Lung (tissue), 12 donors: ENCODE data around the gene DBH. TPM values are rescaled to one million over a fixed set of nuclear protein-coding genes. Genes with fewer than 3 reads are reported as not detected.
A peak's percentile ranks its signal among the peaks of the same experiment; 100 is the strongest.

Experiments
- ATAC-seq: fragments of 200-7000 bp; cut with Tn5 transposase; one replicate; pipeline ENCODE4 v1.9.1; 2020; ENCODE audit warnings: moderate number of reproducible peaks; ENCODE audit not compliant: insufficient read depth, low FRiP score
- DNase-seq, 3 donors: peaks; one replicate each; pipeline ENCODE4 v3.0.0-alpha.2; 2013 to 2017
- H3K27ac ChIP-seq, 2 donors: one replicate each; pipeline ENCODE4 v1.5.1; 2013; ENCODE audit warnings: mild to moderate bottlenecking in 2 of 2, moderate library complexity in 2 of 2, control low read depth in 1 of 2, inconsistent platforms in 1 of 2, low read depth in 1 of 2, low read length in 1 of 2
- H3K27me3 ChIP-seq, 3 donors: one replicate each; pipeline ENCODE4 v1.5.1; 2013; ENCODE audit warnings: low read length in 2 of 3; ENCODE audit not compliant: control insufficient read depth in 3 of 3, insufficient read depth in 3 of 3
- H3K36me3 ChIP-seq, 4 donors: one replicate each; pipeline ENCODE4 v1.5.1; 2013; ENCODE audit warnings: low read length in 4 of 4, mild to moderate bottlenecking in 1 of 4, moderate library complexity in 1 of 4; ENCODE audit not compliant: control insufficient read depth in 4 of 4, insufficient read depth in 4 of 4
- H3K4me1 ChIP-seq, 5 donors: one replicate each; pipeline ENCODE4 v1.5.1; 2013; ENCODE audit warnings: low read length in 5 of 5, mild to moderate bottlenecking in 2 of 5, moderate library complexity in 1 of 5; ENCODE audit not compliant: control insufficient read depth in 5 of 5, insufficient read depth in 5 of 5
- H3K4me3 ChIP-seq: one replicate; pipeline ENCODE4 v1.5.1; 2013; ENCODE audit warnings: mild to moderate bottlenecking, control low read depth, moderate library complexity
- H3K9ac ChIP-seq, 2 donors: one replicate each; pipeline ENCODE4 v1.5.1; 2013; ENCODE audit warnings: low read length in 2 of 2, control low read depth in 1 of 2; ENCODE audit not compliant: insufficient read depth in 1 of 2
- H3K9me3 ChIP-seq, 4 donors: one replicate each; pipeline ENCODE4 v1.5.1; 2013; ENCODE audit warnings: low read length in 3 of 4, mild to moderate bottlenecking in 1 of 4, moderate library complexity in 1 of 4; ENCODE audit not compliant: control insufficient read depth in 4 of 4, insufficient read depth in 3 of 4
- CTCF ChIP-seq: IDR thresholded peaks from 2 replicates; pipeline ENCODE4 v1.5.1; 2012; ENCODE audit warnings: mild to moderate bottlenecking; ENCODE audit errors: control extremely low read depth, extremely low read depth
- WGBS, 2 donors: extraction: QIAGEN DNeasy Blood & Tissue Kit; methylation state at CpG; one replicate each; pipeline ENCODE4 v1.1.7; 2013; 5-methylcytosine and 5-hydroxymethylcytosine counted together
- polyA plus RNA-seq, 2 donors: library from polyadenylated mRNA; stranded (reverse); fragments of 200-250 nt; gene quantifications; one replicate each; pipeline ENCODE4 v1.2.1, GENCODE V29; 2013
- total RNA-seq, 2 donors: library from RNA; depleted of rRNA in 1 of 2; stranded (reverse); fragments of >200 nt in 1 of 2; gene quantifications; one replicate each; pipeline ENCODE4 v1.2.1, GENCODE V29; 2014 to 2021
- donor health status: control.
- donor health status: control.
- donor health status: Bipolar disorder and iron deficiency.
- donor health status: healthy.
- donor health status: DM: yes; HTN: yes; CAD: no.

The DBH gene
- total and polyA plus RNA-seq, 4 donors: 0.06 to 0.48 (median 0.08) TPM

GRCh38 chr9:133684936-133685361 is 48.8 kb downstream of the DBH start:
- ATAC-seq (no peak), DNase-seq (no peak)
- 89 to 92% methylated on average over 17 of the region's 17 CpGs for WGBS, 2 donors
- no peak for TF ChIP-seq CTCF
- no peak overlapping the region for H3K4me3 ChIP-seq
- H3K27ac ChIP-seq: peak overlapping the region in 1 of 2 donors; percentile 84
- peaks cover 0 to 24% (median 22%) of the 10 kb centered on the region in 5 donors for H3K4me1 ChIP-seq
- H3K9ac ChIP-seq: no peak overlapping the region
- H3K9me3 ChIP-seq: no peaks in the 10 kb centered on the region
- no peaks in the 10 kb centered on the region for H3K36me3 ChIP-seq
- H3K27me3 ChIP-seq: no peaks in the 10 kb centered on the region

- Histone ChIP-seq H3K36me3 (no peaks in the 10 kb centered on the region), H3K27me3 (no peaks in the 10 kb centered on the region)
- no peak for TF ChIP-seq CTCF
Measured at GRCh38 chr9:133685653-133686609, 49.8 kb downstream of the DBH start.

GRCh38 chr9:133686642-133687575 is 50.7 kb downstream of the DBH start:
- H3K9me3 ChIP-seq: no peaks in the 10 kb centered on the region
- peaks cover 0 to 38% (median 23%) of the 10 kb centered on the region in 5 donors for H3K4me1 ChIP-seq
- WGBS, 2 donors: 87 to 90% methylated on average over 24 of the region's 24 CpGs
- ATAC-seq (no peak), DNase-seq (peak in 1 of 3 donors; percentile 39)
- no peak overlapping the region for H3K9ac ChIP-seq
- TF ChIP-seq CTCF: no peak
- no peak overlapping the region for H3K4me3 ChIP-seq
- no peak overlapping the region for H3K27ac ChIP-seq
- no peaks in the 10 kb centered on the region for H3K27me3 ChIP-seq
- no peaks in the 10 kb centered on the region for H3K36me3 ChIP-seq

More at GRCh38 chr9:133685653-133686609, 49.8 kb downstream of the DBH start:
- ATAC-seq (no peak), DNase-seq (no peak)
- H3K4me1 ChIP-seq: peaks cover 0 to 28% (median 24%) of the 10 kb centered on the region in 5 donors
- WGBS, 2 donors: 88 to 91% methylated on average over 18 of the region's 18 CpGs
- no peak overlapping the region for H3K27ac ChIP-seq
- no peaks in the 10 kb centered on the region for H3K9me3 ChIP-seq
- no peak overlapping the region for H3K4me3 ChIP-seq
- no peak overlapping the region for H3K9ac ChIP-seq
